HepG2 (cell line): Measurements from ENCODE around the gene ZFAND2B. TPM values are rescaled to one million over a fixed set of nuclear protein-coding genes. Genes with fewer than 3 reads are reported as not detected.

Experiments
- FOXJ3 ChIP-seq: sonication (generic); formaldehyde crosslinking; IDR thresholded peaks from 2 replicates; pipeline ENCODE4 v1.4.0; 2020; ENCODE audit warnings: missing genetic modification reagents, mild to moderate bottlenecking, borderline replicate concordance
- IKZF1 ChIP-seq: fragments of 450-650 bp; IDR thresholded peaks from 2 replicates; pipeline ENCODE4 v1.7.1; 2016
- KLF9 ChIP-seq: IDR thresholded peaks from 2 replicates; pipeline ENCODE4 v1.6.1; 2016; ENCODE audit warnings: low read depth
- MLXIP ChIP-seq: sonication (generic); formaldehyde crosslinking; IDR thresholded peaks from 2 replicates; pipeline ENCODE4 v1.9.0; 2021; ENCODE audit warnings: missing genetic modification reagents, borderline replicate concordance
- PHF8 ChIP-seq: sonication (generic); formaldehyde crosslinking; IDR thresholded peaks from 2 replicates; pipeline ENCODE4 v1.5.0; 2020; ENCODE audit warnings: missing genetic modification reagents
- SRSF9 ChIP-seq: fragments of 200-400 bp; formaldehyde crosslinking; IDR thresholded peaks from 2 replicates; pipeline ENCODE4 v1.6.1; 2018; ENCODE audit warnings: borderline replicate concordance, mild to moderate bottlenecking, low read depth, low read length; ENCODE audit not compliant: insufficient read depth, poor library complexity, severe bottlenecking
- ZNF20 ChIP-seq: sonication (generic); formaldehyde crosslinking; IDR thresholded peaks from 2 replicates; pipeline ENCODE4 v1.4.0; 2020; ENCODE audit warnings: mild to moderate bottlenecking, moderate library complexity, missing genetic modification reagents
- ZNF510 ChIP-seq: sonication (generic); formaldehyde crosslinking; IDR thresholded peaks from 2 replicates; pipeline ENCODE4 v1.4.0; 2020; ENCODE audit warnings: low read depth, mild to moderate bottlenecking, missing genetic modification reagents
- ZNF552 ChIP-seq: sonication (generic); formaldehyde crosslinking; IDR thresholded peaks from 2 replicates; pipeline ENCODE4 v1.9.0; 2022; ENCODE audit warnings: missing genetic modification reagents, mild to moderate bottlenecking, borderline replicate concordance
- ZNF713 ChIP-seq: sonication (generic); formaldehyde crosslinking; IDR thresholded peaks from 2 replicates; pipeline ENCODE4 v1.4.0; 2020; ENCODE audit warnings: mild to moderate bottlenecking, missing genetic modification reagents
- ZNF720 ChIP-seq: sonication (generic); formaldehyde crosslinking; IDR thresholded peaks from 2 replicates; pipeline ENCODE4 v1.4.0; 2020; ENCODE audit warnings: missing genetic modification reagents
- ZNF816 ChIP-seq: sonication (generic); formaldehyde crosslinking; IDR thresholded peaks from 2 replicates; pipeline ENCODE4 v1.8.0; 2022; ENCODE audit warnings: missing genetic modification reagents, mild to moderate bottlenecking, borderline replicate concordance
- polyA plus RNA-seq, 8 experiments: library from polyadenylated mRNA; depleted of rRNA in 3 of 8; stranded (reverse) in 7 of 8; unstranded in 1 of 8; fragments of >200 nt; fragmentation: Illumina TruSeq in 4 of 8; extraction: Trizol in 4 of 8; gene quantifications; 2 replicates each; pipeline versions ENCODE4 v1.2.1 to v1.2.3, GENCODE V29; 2011 to 2016; ENCODE audit warnings: low read depth in 4 of 8, missing spikeins in 1 of 8, mixed read lengths in 1 of 8; ENCODE audit not compliant: insufficient read depth in 1 of 8
- total RNA-seq, 5 experiments: library from RNA; depleted of rRNA; stranded (reverse); fragments of >200 nt; fragmentation: Illumina TruSeq; extraction: Trizol; gene quantifications; 2 replicates each; pipeline ENCODE4 v1.2.3, GENCODE V29; 2016; ENCODE audit warnings: low read depth in 1 of 5
- TF ChIP-seq, protein P1 (sequence below): conservative IDR thresholded peaks from 2 replicates; pipeline ENCODE4 v1.6.1; 2018; ENCODE audit warnings: missing genetic modification reagents
- TF ChIP-seq, protein P2 (sequence below): sonication (generic); formaldehyde crosslinking; IDR thresholded peaks from 2 replicates; pipeline ENCODE4 v1.4.0; 2020; ENCODE audit warnings: mild to moderate bottlenecking, missing genetic modification reagents
- TF ChIP-seq, protein P3 (sequence below): IDR thresholded peaks from 2 replicates; pipeline ENCODE4 v1.6.1; 2012; ENCODE audit warnings: low read depth, low read length, improper control_type of control experiment
- TF ChIP-seq, protein P4 (sequence below): sonication (generic); formaldehyde crosslinking; IDR thresholded peaks from 2 replicates; pipeline ENCODE4 v1.8.1; 2023; ENCODE audit warnings: mild to moderate bottlenecking, inconsistent platforms, moderate library complexity, missing genetic modification reagents, borderline replicate concordance
- TF ChIP-seq, protein P5 (sequence below): sonication (generic); formaldehyde crosslinking; IDR thresholded peaks from 2 replicates; pipeline ENCODE4 v1.4.0; 2020; ENCODE audit warnings: missing genetic modification reagents

ZFAND2B gene
- total and polyA plus RNA-seq, 2 of the 13 experiments (the other 11 are each of a cell fraction or from before 2014, with no cell fraction given) = 53.3 to 115 TPM

- TF ChIP-seq, protein P1, sequence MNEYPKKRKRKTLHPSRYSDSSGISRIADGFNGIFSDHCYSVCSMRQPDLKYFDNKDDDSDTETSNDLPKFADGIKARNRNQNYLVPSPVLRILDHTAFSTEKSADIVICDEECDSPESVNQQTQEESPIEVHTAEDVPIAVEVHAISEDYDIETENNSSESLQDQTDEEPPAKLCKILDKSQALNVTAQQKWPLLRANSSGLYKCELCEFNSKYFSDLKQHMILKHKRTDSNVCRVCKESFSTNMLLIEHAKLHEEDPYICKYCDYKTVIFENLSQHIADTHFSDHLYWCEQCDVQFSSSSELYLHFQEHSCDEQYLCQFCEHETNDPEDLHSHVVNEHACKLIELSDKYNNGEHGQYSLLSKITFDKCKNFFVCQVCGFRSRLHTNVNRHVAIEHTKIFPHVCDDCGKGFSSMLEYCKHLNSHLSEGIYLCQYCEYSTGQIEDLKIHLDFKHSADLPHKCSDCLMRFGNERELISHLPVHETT (CRISPR knock-in tag) = peak; percentile 70; the same call in 1 of the 2 replicates
- TF ChIP-seq MLXIP (CRISPR knock-in tag) (no peak), KLF9 (no peak), ZNF552 (peak; percentile 82; the same call in 1 of the 2 replicates), FOXJ3 (peak; percentile 76; the same call in 1 of the 2 replicates), PHF8 (CRISPR knock-in tag) (peak; percentile 66), ZNF816 (CRISPR knock-in tag) (no peak; the same call in 1 of the 2 replicates), ZNF713 (no peak), ZNF720 (CRISPR knock-in tag) (no peak), IKZF1 (no peak), ZNF20 (no peak), SRSF9 (no peak), ZNF510 (no peak)
- TF ChIP-seq, protein P2, sequence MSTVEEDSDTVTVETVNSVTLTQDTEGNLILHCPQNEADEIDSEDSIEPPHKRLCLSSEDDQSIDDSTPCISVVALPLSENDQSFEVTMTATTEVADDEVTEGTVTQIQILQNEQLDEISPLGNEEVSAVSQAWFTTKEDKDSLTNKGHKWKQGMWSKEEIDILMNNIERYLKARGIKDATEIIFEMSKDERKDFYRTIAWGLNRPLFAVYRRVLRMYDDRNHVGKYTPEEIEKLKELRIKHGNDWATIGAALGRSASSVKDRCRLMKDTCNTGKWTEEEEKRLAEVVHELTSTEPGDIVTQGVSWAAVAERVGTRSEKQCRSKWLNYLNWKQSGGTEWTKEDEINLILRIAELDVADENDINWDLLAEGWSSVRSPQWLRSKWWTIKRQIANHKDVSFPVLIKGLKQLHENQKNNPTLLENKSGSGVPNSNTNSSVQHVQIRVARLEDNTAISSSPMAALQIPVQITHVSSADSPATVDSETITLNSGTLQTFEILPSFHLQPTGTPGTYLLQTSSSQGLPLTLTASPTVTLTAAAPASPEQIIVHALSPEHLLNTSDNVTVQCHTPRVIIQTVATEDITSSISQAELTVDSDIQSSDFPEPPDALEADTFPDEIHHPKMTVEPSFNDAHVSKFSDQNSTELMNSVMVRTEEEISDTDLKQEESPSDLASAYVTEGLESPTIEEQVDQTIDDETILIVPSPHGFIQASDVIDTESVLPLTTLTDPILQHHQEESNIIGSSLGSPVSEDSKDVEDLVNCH (CRISPR knock-in tag) = no peak
- TF ChIP-seq, protein P3, sequence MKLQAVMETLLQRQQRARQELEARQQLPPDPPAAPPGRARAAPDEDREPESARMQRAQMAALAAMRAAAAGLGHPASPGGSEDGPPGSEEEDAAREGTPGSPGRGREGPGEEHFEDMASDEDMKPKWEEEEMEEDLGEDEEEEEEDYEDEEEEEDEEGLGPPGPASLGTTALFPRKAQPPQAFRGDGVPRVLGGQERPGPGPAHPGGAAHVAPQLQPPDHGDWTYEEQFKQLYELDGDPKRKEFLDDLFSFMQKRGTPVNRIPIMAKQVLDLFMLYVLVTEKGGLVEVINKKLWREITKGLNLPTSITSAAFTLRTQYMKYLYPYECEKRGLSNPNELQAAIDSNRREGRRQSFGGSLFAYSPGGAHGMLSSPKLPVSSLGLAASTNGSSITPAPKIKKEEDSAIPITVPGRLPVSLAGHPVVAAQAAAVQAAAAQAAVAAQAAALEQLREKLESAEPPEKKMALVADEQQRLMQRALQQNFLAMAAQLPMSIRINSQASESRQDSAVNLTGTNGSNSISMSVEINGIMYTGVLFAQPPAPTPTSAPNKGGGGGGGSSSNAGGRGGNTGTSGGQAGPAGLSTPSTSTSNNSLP = peak; percentile 41; the same call in 1 of the 2 replicates
- TF ChIP-seq, protein P4, sequence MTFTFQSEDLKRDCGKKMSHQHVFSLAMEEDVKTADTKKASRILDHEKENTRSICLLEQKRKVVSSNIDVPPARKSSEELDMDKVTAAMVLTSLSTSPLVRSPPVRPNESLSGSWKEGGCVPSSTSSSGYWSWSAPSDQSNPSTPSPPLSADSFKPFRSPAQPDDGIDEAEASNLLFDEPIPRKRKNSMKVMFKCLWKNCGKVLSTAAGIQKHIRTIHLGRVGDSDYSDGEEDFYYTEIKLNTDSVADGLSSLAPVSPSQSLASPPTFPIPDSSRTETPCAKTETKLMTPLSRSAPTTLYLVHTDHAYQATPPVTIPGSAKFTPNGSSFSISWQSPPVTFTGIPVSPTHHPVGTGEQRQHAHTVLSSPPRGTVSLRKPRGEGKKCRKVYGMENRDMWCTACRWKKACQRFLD = no peak
- TF ChIP-seq, protein P5, sequence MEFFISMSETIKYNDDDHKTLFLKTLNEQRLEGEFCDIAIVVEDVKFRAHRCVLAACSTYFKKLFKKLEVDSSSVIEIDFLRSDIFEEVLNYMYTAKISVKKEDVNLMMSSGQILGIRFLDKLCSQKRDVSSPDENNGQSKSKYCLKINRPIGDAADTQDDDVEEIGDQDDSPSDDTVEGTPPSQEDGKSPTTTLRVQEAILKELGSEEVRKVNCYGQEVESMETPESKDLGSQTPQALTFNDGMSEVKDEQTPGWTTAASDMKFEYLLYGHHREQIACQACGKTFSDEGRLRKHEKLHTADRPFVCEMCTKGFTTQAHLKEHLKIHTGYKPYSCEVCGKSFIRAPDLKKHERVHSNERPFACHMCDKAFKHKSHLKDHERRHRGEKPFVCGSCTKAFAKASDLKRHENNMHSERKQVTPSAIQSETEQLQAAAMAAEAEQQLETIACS (CRISPR knock-in tag) = no peak; the same call in 1 of the 2 replicates
Observed at GRCh38 chr2:219207884-219208740, 1.5 kb downstream of the ZFAND2B start (continued).
